Measurements from ENCODE around the gene EFCAB6.

- TF ChIP-seq, protein P1, sequence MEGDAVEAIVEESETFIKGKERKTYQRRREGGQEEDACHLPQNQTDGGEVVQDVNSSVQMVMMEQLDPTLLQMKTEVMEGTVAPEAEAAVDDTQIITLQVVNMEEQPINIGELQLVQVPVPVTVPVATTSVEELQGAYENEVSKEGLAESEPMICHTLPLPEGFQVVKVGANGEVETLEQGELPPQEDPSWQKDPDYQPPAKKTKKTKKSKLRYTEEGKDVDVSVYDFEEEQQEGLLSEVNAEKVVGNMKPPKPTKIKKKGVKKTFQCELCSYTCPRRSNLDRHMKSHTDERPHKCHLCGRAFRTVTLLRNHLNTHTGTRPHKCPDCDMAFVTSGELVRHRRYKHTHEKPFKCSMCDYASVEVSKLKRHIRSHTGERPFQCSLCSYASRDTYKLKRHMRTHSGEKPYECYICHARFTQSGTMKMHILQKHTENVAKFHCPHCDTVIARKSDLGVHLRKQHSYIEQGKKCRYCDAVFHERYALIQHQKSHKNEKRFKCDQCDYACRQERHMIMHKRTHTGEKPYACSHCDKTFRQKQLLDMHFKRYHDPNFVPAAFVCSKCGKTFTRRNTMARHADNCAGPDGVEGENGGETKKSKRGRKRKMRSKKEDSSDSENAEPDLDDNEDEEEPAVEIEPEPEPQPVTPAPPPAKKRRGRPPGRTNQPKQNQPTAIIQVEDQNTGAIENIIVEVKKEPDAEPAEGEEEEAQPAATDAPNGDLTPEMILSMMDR (IDR thresholded peaks at IDR 0.05) = no peak
- TF ChIP-seq ZFX (IDR thresholded peaks at IDR 0.05; ENCODE audit: borderline replicate concordance) = no peak
These were observed 320.9 kb downstream of the EFCAB6 start for GRCh38 chr22:43491177-43491576.
